Activated naive CD4-positive, alpha-beta T cell treated with anti-CD3 and anti-CD28 coated beads, Interleukin-2, amount 50 U/mL, for 24 hours (primary cell): ENCODE measurements around the gene CCDC194.

Experiments used
- H3K27ac Mint-ChIP-seq: one replicate; pipeline ENCODE4 v1.8.0; 2021; ENCODE audit warnings: mild to moderate bottlenecking, mixed read lengths
- H3K27me3 Mint-ChIP-seq: one replicate; pipeline ENCODE4 v1.8.0; 2021; ENCODE audit warnings: mixed read lengths
- H3K36me3 Mint-ChIP-seq: one replicate; pipeline ENCODE4 v1.8.0; 2021; ENCODE audit warnings: mixed read lengths
- H3K4me1 Mint-ChIP-seq: one replicate; pipeline ENCODE4 v1.8.0; 2021; ENCODE audit warnings: mixed read lengths
- H3K4me3 Mint-ChIP-seq: one replicate; pipeline ENCODE4 v1.8.0; 2021; ENCODE audit warnings: mild to moderate bottlenecking, mixed read lengths
- H3K9me3 Mint-ChIP-seq: one replicate; pipeline ENCODE4 v1.8.0; 2021; ENCODE audit warnings: mixed read lengths

The CCDC194 gene, protein sequence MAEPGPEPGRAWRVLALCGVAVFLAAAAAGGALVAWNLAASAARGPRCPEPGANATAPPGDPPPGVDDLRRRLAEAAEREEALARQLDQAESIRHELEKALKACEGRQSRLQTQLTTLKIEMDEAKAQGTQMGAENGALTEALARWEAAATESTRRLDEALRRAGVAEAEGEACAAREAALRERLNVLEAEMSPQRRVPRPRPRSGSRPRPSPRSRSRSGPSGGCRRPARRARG

DNA sequence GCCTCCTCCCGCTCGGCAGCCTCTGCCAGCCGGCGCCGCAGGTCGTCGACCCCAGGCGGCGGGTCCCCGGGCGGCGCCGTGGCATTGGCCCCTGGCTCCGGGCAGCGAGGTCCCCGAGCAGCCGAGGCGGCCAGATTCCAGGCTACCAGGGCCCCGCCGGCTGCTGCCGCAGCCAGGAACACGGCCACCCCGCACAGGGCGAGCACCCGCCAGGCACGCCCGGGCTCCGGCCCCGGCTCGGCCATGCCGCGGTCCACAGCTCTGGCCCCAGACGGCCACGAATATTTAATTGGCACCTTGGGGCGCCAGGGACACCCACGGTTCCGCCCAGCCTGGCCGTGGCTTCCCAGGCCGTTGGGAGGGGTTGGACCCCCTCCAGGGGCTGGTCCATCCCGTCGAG, at the start of gene CCDC194:
Gene CCDC194, minus strand, starts transcription at position 283 of the 400 bp plus-strand sequence. Its CDS starts 38 bp downstream, at position 245.
- Mint-ChIP-seq H3K27ac (peak within 1 kb of the TSS; percentile 80), H3K9me3 (no peaks in the 10 kb centered on the region), H3K4me3 (peak within 1 kb of the TSS; percentile 11), H3K27me3 (no peaks in the 10 kb centered on the region), H3K4me1 (peaks cover 20% of the 10 kb centered on the region), H3K36me3 (no peaks in the 10 kb centered on the region)

GRCh38 chr19:17441241-17442021, 47.4 kb upstream of the CCDC194 start:
- H3K9me3 Mint-ChIP-seq = no peaks in the 10 kb centered on the region
- H3K36me3 Mint-ChIP-seq = no peaks in the 10 kb centered on the region
- H3K27me3 Mint-ChIP-seq = no peaks in the 10 kb centered on the region
- H3K27ac Mint-ChIP-seq = peak overlapping the region; percentile 14
- no peak overlapping the region for H3K4me3 Mint-ChIP-seq
- no peaks in the 10 kb centered on the region for H3K4me1 Mint-ChIP-seq

DNA sequence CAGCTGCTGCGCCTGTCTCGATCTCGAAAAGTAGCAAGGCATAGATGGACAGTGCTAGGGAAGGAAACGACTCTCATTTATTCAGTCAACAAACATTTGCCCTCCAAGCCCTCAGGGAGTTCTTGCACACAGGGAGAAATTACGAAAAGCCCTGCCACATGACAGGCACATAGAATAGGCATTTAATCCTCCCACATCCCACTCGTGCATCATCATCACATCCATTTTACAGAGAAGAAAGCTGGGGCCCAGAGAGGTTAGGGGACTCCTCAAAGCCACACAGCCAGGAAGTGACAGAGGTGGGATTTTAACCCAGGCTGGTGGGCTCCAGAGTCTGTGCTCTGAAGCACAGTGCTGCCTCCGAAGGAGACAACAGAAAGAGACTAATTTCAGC, 42.9 kb upstream of the CCDC194 start:
- Mint-ChIP-seq H3K9me3 (no peaks in the 10 kb centered on the region), H3K4me3 (no peak overlapping the region), H3K4me1 (no peaks in the 10 kb centered on the region), H3K27me3 (no peaks in the 10 kb centered on the region), H3K27ac (no peak overlapping the region), H3K36me3 (no peaks in the 10 kb centered on the region)

DNA sequence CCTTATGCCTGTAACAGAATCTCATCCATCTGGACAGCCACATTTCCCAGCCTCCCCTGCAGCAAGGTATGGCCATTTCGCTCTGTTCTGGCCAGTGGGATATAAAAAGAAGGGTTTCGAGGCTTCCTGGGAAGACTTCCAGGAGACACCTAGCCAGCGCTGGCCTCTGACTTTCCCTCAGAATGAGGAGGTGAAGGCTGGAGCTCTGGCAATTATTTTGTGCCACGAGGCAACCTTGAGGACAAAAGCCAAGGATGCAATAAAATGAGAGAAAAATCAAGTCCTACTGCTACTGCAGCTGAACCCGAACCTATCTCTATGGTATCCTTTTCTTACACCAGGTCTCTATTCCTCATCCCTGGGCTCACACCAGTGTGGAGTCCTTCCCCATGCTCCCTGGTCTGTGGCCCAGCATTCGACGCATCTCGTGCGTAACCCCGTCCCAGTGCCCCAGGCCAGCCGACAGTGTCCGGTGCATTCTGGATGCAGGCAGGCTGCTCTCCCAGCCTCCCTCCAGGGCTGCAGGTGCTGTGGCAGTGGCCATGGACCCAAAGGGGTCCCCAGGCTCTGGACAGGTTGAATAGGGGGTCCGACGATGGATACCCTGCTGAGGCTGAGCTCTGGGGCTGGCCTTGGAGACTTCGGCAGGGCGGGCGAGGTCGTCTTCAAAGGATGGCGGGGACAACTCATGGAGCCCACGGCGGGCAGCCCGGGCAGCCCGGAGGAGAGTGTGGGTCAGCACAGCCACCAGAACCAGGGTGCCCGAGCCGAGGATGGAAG, 42.3 kb upstream of the CCDC194 start:
- H3K27me3 Mint-ChIP-seq = no peaks in the 10 kb centered on the region
- H3K4me1 Mint-ChIP-seq = no peaks in the 10 kb centered on the region
- no peak overlapping the region for H3K4me3 Mint-ChIP-seq
- no peaks in the 10 kb centered on the region for H3K9me3 Mint-ChIP-seq
- H3K36me3 Mint-ChIP-seq = no peaks in the 10 kb centered on the region
- no peak overlapping the region for H3K27ac Mint-ChIP-seq

GRCh38 chr19:17435218-17435617, 41.2 kb upstream of the CCDC194 start:
- Mint-ChIP-seq H3K4me1 (no peaks in the 10 kb centered on the region), H3K36me3 (no peaks in the 10 kb centered on the region), H3K27ac (no peak overlapping the region), H3K4me3 (no peak overlapping the region), H3K9me3 (no peaks in the 10 kb centered on the region), H3K27me3 (no peaks in the 10 kb centered on the region)

GRCh38 chr19:17431417-17431816, 37.4 kb upstream of the CCDC194 start:
- H3K36me3 Mint-ChIP-seq = no peaks in the 10 kb centered on the region
- H3K4me1 Mint-ChIP-seq = no peaks in the 10 kb centered on the region
- no peak overlapping the region for H3K4me3 Mint-ChIP-seq
- H3K27ac Mint-ChIP-seq = no peak overlapping the region
- H3K9me3 Mint-ChIP-seq = no peaks in the 10 kb centered on the region
- no peaks in the 10 kb centered on the region for H3K27me3 Mint-ChIP-seq

DNA sequence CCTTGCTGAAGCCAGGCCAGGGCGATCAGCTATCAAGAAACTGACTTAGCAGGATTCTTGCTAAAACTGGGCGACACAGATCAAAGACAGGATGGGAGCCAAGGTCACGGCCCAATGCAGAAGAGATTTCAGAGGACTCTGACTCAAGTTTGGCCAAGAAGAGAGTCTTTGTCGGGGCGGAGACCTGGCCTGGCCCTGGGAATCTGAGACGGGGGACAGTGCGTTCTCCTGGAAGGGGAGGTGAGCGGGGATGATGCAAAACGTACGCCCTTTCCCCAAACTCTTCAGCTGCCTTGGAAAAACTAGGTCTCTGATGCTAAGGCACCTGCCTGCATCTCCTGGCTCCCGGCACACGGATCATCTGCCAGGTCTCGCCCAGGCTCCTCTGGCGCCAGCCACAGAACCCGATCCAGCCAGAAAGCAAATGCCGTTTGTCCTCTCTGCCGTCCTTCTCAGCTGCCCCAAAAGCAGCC, 35.7 kb upstream of the CCDC194 start:
- H3K4me3 Mint-ChIP-seq = no peak overlapping the region
- H3K27ac Mint-ChIP-seq = no peak overlapping the region
- H3K36me3 Mint-ChIP-seq = no peaks in the 10 kb centered on the region
- H3K27me3 Mint-ChIP-seq = no peaks in the 10 kb centered on the region
- no peaks in the 10 kb centered on the region for H3K4me1 Mint-ChIP-seq
- H3K9me3 Mint-ChIP-seq = no peaks in the 10 kb centered on the region

DNA sequence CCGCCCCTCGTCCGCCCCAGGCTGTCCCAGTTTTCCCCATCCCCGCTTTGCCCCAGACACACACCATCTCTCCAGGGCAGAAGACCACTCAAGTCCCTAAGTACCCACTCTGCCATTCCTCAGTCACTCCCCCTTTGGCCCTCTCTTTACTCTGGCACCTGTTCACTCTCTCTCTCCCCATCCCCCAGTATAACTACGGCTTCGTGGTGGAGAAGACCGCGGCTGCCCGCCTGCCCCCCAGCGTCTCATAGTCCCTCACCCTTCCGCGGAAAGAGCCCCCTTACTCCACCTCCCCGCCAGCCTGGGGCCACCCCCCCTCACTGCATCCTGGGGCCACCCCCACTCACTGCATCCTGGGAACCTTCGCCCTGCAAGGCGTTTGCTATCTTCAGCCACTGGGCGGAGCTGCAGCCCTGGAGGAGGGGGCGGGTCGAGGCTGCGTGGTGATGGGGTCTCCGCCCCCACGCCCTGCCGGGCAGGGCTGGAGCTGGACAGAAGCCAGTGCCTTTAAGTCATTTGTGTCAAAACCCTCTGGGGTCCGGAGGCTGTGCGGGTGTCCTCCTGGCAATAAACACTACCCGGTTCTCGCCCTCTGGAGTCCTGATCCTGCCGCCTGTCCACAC, 30.9 kb upstream of the CCDC194 start:
- Mint-ChIP-seq H3K36me3 (no peaks in the 10 kb centered on the region), H3K4me3 (no peak overlapping the region), H3K9me3 (no peaks in the 10 kb centered on the region), H3K27ac (no peak overlapping the region), H3K27me3 (no peaks in the 10 kb centered on the region), H3K4me1 (peaks cover 15% of the 10 kb centered on the region)

GRCh38 chr19:17423429-17424208, 29.6 kb upstream of the CCDC194 start:
- H3K9me3 Mint-ChIP-seq = no peaks in the 10 kb centered on the region
- H3K27ac Mint-ChIP-seq = no peak overlapping the region
- no peaks in the 10 kb centered on the region for H3K36me3 Mint-ChIP-seq
- H3K27me3 Mint-ChIP-seq = no peaks in the 10 kb centered on the region
- H3K4me3 Mint-ChIP-seq = no peak overlapping the region
- peaks cover 23% of the 10 kb centered on the region for H3K4me1 Mint-ChIP-seq

DNA sequence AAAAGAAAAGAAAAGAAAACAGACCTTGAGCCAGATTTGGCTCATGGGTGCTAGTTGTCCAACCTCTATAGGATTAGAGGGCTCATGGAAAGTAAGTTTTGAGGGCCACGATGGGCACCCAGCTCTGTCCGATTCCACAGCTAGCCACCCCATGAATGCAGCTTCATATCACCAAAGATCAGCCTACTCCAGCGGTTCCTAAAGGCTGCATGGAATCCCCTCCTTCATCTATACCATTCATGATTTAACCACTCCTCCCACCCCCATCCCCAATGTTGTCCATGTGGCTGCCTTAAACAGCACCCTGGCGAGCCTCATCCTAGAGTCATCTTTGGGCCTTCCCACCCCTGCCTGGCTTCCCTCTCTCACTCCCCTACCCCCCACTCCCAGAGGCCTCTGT, 27.9 kb upstream of the CCDC194 start:
- H3K4me1 Mint-ChIP-seq = peaks cover 23% of the 10 kb centered on the region
- no peak overlapping the region for H3K27ac Mint-ChIP-seq
- no peak overlapping the region for H3K4me3 Mint-ChIP-seq
- no peaks in the 10 kb centered on the region for H3K27me3 Mint-ChIP-seq
- no peaks in the 10 kb centered on the region for H3K9me3 Mint-ChIP-seq
- H3K36me3 Mint-ChIP-seq = peaks cover under 1% of the 10 kb centered on the region

DNA sequence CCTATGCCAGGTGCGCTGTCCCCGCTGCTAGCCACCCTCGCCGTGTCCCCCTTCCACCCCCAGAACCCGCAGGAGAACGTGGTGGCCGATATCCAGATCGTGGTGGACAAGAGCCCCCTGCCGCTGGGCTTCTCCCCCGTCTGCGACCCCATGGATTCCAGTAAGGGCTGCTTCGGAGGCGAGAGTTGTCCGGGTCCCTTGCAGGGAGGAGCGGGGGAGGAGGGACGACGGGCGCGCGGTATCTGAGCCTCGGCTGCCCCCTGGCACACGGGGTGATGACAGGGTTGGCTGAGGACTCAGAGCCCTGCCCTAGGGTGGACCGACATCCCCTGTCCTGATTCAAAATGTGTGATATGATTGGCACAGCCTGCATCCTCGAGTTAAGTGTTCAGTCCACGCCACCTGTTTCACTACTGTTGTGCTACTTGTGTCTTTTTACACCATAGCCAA, 26.5 kb upstream of the CCDC194 start:
- Mint-ChIP-seq H3K4me1 (peaks cover 23% of the 10 kb centered on the region), H3K9me3 (no peaks in the 10 kb centered on the region), H3K4me3 (peak overlapping the region; percentile 96), H3K27ac (no peak overlapping the region), H3K27me3 (no peaks in the 10 kb centered on the region), H3K36me3 (peaks cover 2% of the 10 kb centered on the region)

DNA sequence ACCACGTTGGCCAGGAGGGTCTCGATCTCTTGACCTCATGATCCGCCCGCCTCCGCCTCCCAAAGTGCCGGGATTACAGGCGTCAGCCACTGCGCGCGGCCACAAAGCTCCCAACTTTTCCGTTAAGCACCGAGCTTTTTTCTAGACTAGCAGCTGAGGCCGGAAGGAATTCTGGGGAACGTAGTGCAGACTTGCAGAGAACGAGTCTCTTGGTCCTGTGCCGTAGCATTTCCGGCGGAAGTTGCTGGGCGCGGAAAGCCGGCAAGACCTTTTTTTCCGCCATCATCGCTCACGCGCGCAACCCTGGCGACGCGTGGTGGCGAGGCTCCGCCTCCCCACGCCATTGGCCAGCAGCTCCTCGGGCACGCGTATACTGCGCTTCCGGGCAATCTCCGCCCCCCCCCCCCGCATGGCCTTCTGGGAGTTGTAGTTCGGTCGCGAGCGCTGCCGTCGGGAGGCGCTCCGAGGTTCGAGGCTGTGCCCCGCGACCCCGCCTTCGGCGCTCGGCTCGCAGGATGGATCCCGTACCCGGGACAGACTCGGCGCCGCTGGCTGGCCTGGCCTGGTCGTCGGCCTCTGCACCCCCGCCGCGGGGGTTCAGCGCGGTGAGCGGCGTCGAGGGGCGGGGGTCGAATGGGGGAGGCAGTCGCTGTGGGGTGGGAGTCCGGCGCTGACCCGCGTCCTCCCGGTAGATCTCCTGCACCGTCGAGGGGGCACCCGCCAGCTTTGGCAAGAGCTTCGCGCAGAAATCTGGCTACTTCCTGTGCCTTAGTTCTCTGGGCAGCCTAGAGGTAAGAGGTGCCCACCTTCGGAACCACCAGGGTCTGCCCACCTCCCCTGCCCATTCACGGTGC, 25.9 kb upstream of the CCDC194 start, which contains the start of gene MVB12A:
Gene MVB12A, plus strand, starts transcription at position 427 of the 854 bp plus-strand sequence. Its CDS starts 89 bp downstream, at position 516.
- H3K27ac Mint-ChIP-seq = peak within 1 kb of the TSS; percentile 92
- H3K4me3 Mint-ChIP-seq = peak within 1 kb of the TSS; percentile 96
- peaks cover 5% of the 10 kb centered on the region for H3K36me3 Mint-ChIP-seq
- H3K9me3 Mint-ChIP-seq = no peaks in the 10 kb centered on the region
- peaks cover 23% of the 10 kb centered on the region for H3K4me1 Mint-ChIP-seq
- H3K27me3 Mint-ChIP-seq = no peaks in the 10 kb centered on the region

GRCh38 chr19:17419154-17419620, 25.2 kb upstream of the CCDC194 start:
- H3K4me1 Mint-ChIP-seq = peaks cover 22% of the 10 kb centered on the region
- H3K36me3 Mint-ChIP-seq = peaks cover 5% of the 10 kb centered on the region
- peak overlapping the region; percentile 92 for H3K27ac Mint-ChIP-seq
- no peaks in the 10 kb centered on the region for H3K9me3 Mint-ChIP-seq
- peak overlapping the region; percentile 96 for H3K4me3 Mint-ChIP-seq
- no peaks in the 10 kb centered on the region for H3K27me3 Mint-ChIP-seq

DNA sequence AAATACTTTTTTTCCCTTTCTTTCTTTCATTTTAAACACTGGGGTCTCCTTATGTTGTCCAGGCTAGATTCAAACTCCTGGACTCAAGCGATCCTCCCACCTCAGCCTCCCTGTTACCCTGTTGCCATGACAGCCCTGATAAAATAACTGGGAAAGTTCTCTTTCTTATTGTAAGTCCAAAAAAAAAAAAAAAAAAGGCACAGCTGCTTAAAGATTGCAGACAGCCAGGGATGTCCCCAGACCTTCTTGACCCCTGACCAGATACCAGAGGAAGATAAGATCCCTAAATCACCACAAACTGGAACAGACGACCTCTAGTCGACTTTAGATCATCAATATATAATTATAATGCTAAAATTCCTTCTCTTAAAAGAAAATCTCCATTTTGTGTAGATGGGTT, 24.7 kb upstream of the CCDC194 start:
- Mint-ChIP-seq H3K4me3 (peak overlapping the region; percentile 96), H3K27me3 (no peaks in the 10 kb centered on the region), H3K36me3 (peaks cover 5% of the 10 kb centered on the region), H3K4me1 (peaks cover 18% of the 10 kb centered on the region), H3K27ac (no peak overlapping the region), H3K9me3 (no peaks in the 10 kb centered on the region)
